GM21381 (cell line): ENCODE results near the gene GFI1B.
"Not testable (repeated sequence)": the region's sequence is repeated elsewhere in the genome, so short reads cannot be mapped to it uniquely, and the experiment has no call there.

ENCODE experiments used
- ATAC-seq: cut with Tn5 transposase; IDR thresholded peaks from one replicate; pipeline ENCODE4 v1.9.1; 2021; ENCODE audit warnings: mild to moderate bottlenecking, moderate library complexity; ENCODE audit not compliant: unreplicated experiment

GFI1B gene

GRCh38 chr9:132990781-132991180, 12.3 kb downstream of the GFI1B start:
- no peak for ATAC-seq

DNA sequence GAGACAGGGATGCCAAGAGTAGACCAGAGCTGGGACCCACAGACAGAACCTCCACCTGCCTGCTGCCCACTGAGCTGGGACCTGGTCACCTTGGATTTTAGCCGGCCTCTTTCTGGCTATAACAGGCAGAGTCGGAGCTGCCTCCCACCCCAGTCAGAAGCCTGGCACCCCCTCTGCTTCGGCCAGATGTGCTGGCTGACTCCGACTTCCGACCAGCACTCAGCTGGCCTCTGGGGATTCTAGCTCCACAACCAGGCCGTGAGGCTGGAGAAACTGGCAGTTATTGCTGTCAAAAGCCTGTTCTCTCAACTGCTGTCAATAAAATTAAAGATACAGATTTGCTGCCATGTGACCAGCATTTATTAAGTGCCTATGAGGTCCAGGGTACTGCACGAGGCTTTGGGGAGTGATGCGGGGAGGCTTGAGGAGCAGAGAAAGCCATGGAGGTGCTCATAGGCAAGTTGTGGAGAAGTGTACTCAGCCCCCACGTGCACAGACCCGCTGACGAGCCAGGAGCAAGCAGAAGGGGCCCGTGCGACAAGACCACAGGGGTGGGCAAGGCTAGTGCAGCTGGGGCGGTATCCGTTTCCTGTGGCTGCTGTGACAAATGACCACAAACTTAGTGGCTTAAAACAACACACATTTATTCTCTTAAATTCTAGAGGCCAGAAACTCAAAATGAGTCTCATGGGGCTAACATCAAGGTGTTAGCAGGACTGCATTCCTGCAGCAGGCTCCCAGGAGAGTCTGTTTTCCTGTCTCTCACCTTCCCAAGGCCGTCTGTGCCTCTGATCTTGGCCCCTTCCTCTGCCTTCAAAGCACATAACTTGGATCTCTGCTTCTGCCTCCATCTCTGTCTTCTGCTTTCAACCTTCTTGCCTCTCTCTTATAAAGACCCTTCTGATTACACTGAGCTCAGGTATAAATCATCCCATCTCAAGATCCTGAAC, 13.1 kb downstream of the GFI1B start:
- ATAC-seq, result no peak

DNA sequence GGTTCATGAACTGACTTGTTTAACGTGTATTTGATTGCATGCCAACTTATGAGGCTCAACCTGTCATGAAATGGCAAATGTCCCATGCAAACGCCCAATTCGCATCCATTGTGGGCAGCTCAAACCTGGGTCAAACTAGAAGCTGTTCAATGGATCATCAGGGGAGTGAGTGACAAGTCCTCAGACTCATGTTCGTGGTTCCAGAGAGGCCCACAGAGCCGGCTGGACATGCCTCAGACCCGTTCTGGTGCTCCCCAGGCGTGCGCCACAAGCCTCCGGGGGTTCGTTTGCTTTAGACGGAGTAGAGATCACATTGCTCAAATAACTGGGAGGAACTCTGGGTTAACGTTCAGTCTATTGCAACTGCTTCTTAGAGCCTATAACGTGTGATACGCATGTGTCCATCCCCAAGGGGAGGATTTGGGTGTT, 15.0 kb downstream of the GFI1B start:
- no peak for ATAC-seq

- ATAC-seq, result no peak
Measured at GRCh38 chr9:132994410-132995120, 16.1 kb downstream of the GFI1B start.

DNA sequence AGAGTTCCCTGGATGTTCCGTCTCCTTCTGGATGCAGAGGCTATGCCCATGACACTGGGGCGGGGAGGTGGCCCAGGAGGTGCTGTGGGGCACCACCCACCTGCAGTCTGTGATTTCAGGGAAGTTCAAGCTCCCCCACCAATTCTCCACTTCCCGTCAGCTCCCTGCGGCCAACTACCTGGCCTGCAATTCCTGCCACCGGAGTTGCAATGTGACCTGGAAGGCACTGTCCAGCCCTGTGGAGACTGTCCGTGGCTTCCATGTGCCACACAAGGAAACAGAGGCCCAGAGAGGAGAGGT, 16.6 kb downstream of the GFI1B start:
- ATAC-seq, result no peak

DNA sequence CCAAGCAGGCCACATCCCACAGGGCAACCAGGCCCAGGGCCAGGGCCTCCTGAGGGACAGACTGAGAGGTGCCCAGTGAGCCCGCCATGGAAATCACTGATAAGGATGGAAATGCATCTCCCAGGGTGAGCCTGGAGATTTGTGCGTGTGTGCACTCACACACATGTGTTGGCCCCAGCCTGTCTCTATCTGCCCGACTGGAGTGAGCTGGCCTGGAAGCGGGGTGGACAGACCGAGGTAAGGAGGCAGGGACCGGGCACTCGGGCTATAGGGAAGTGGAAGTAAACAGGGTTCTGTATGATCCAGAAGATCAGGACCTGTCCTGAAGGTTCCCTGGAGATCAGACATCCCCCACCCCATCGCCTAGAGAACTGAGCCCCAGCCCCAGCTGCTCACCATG, 17.4 kb downstream of the GFI1B start:
- ATAC-seq, result no peak

GRCh38 chr9:132996526-132996925, 18.0 kb downstream of the GFI1B start:
- no peak for ATAC-seq

GRCh38 chr9:132997591-132997990, 19.1 kb downstream of the GFI1B start:
- no peak for ATAC-seq

GRCh38 chr9:132998221-132998620, 19.7 kb downstream of the GFI1B start:
- not testable (repeated sequence) for ATAC-seq

- ATAC-seq, result no peak
Measured at GRCh38 chr9:132998831-132999635, 20.5 kb downstream of the GFI1B start.

GRCh38 chr9:133002147-133003070, 23.9 kb downstream of the GFI1B start:
- no peak for ATAC-seq

- no peak for ATAC-seq
Measured at GRCh38 chr9:133003071-133003461, 24.6 kb downstream of the GFI1B start.

- ATAC-seq, result no peak
Measured at GRCh38 chr9:133003671-133004090, 25.2 kb downstream of the GFI1B start.

DNA sequence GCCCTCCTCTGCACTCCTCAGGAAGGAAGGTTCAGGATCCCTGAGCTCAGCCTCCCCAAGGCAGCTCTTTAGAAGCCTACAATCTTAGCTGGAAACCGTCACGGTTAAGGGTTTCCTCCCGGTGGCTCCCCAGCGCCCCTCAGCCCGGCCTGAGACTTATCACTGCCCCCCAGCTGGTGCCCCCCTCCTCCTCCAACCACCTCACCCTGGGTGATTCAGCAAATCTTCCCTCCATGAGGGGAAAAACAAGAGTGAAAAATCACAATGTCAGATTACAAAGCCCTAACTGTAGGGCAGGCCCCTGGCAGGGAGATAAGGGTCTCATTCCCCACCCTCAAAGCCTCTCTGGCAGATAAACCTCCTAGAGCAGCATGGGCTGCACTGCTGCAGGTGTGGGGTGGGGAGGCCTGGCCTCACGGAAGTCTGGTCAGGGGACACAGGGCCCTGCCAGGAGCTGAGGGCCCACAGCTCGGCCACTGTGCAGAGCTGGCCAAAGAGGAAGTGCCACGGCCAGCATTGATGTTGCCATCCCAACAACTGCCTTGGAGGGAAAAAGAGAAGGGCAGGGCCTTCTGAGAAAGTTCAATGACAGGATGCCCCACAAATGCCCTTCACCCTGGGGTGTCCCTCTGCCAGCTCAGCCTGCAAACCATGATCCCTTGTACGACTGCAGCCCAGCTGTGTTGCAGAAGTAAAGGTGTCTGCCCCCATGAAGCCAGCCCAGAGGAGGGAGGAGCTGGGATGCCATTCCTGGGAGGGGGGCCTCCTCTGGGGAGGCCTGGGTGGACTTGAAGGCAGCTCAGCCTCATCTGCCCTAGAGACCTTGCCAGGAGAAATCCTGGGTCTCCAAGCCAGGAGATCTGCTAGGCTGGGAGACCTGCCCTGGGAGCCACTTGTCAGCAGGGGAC, 25.9 kb downstream of the GFI1B start:
- no peak for ATAC-seq

GRCh38 chr9:133004999-133005760, 26.7 kb downstream of the GFI1B start:
- no peak for ATAC-seq

DNA sequence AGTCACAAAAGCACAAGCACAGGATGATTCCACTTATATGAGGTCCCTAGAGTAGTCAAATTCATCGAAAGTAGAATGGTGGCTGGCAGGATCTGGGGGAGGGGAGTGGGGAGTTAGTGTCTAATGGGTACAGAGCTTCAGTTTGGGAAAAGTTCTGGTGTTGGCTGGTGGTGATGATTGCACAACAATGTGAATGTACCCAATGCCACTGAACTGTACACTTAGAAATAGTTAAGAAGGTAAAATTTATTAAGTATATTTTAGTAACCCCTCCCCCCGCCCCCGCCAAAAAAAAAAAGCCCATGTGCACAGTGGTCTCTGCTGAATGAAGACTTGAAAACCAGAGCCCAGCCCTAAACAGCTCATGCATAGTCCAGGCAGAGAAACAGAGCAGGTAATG, 27.5 kb downstream of the GFI1B start:
- no peak for ATAC-seq

DNA sequence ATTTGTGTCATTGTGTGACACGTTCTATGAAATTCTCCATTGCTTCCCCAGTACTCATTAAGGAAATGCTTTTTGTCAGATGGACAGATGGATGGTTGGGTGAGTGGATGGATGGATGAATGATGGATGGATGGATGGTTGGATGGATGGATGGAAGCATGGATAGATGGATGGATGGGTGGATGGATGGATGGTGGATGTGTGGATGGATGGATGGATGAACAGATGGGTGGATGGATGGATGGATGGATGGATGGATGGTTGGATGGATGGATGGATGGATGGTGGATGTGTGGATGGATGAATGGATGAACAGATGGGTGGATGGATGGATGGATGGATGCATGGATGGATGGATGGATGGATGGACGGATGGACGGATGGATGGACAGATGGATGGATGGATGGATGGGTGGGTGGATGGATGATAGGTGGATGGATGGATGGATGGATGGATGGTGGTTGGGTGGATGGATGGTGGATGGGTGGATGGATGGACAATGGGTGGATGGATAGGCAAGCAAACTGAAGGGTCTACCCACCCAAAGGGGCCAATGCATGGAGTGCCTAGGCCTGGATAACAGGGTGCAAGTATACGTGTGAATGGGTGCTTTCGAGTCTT, 28.3 kb downstream of the GFI1B start:
- ATAC-seq, result no peak

DNA sequence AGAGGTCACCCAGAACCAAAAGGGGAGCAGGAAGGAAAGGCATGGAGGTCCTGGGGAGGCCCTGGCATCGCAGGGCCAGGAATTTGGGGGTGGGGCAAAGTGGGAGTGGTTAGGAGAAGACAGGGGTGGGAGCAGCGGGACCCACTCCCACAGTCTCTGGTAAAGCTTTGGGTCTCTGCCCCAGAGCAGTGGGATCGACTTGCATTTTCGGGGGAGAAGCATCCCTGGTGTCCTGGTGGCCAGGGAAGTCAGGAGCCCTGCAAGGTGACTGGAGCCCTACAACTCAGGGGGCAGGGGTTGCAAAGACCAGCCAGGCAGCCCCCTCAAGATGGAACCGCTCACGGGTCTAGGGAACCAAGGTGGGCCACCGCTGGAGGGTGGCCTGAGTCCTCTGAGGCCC, 29.9 kb downstream of the GFI1B start:
- ATAC-seq, result no peak
